ENCODE data around the gene MYCBP2. TPM values are rescaled to one million over a fixed set of nuclear protein-coding genes. Genes with fewer than 3 reads are reported as not detected.
"Not testable (repeated sequence)": the region's sequence is repeated elsewhere in the genome, so short reads cannot be mapped to it uniquely, and the experiment has no call there.

Gene MYCBP2
- total and polyA plus RNA-seq, 4 donors: 12.1 to 86.4 (median 30.0) TPM

GRCh38 chr13:77013853-77014542, 312.9 kb downstream of the MYCBP2 start:
- DNase-seq (ENCODE audit: low spot score): no peak
- Histone ChIP-seq H3K4me1 (ENCODE audit: control insufficient read depth in 4 of 4, insufficient read depth in 4 of 4, low read length in 3 of 4) (peaks cover 0 to under 1% (median 0%) of the 10 kb centered on the region in 4 donors), H3K27me3 (ENCODE audit: control insufficient read depth in 4 of 4, insufficient read depth in 4 of 4, low read length in 3 of 4) (no peaks in the 10 kb centered on the region), H3K9ac (ENCODE audit: low read depth in 1 of 2, low read length in 2 of 2) (no peak overlapping the region), H3K4me3 (ENCODE audit: low read depth in 1 of 3, low read length in 3 of 3) (no peak overlapping the region), H3K36me3 (ENCODE audit: control insufficient read depth in 4 of 4, insufficient read depth in 3 of 4, low read depth in 1 of 4, low read length in 3 of 4) (peaks cover 5 to 64% (median 52%) of the 10 kb centered on the region in 4 donors), H3K9me3 (ENCODE audit: control insufficient read depth in 4 of 4, low read length in 3 of 4) (no peaks in the 10 kb centered on the region), H3K27ac (ENCODE audit: low read depth in 1 of 2, low read length in 2 of 2) (no peak overlapping the region)
- TF ChIP-seq RAD21 (IDR thresholded peaks at IDR 0.05) (no peak), TAF1 (conservative IDR thresholded peaks at IDR 0.05) (no peak)
- 75% methylated on average over 2 of the region's 2 CpGs for WGBS

- H3K36me3 ChIP-seq (ENCODE audit: control insufficient read depth in 4 of 4, insufficient read depth in 3 of 4, low read depth in 1 of 4, low read length in 3 of 4): peaks cover 7 to 51% (median 41%) of the 10 kb centered on the region in 4 donors
- not testable (repeated sequence) for H3K9ac ChIP-seq (ENCODE audit: low read depth in 1 of 2, low read length in 2 of 2); H3K27me3 ChIP-seq (ENCODE audit: control insufficient read depth in 4 of 4, insufficient read depth in 4 of 4, low read length in 3 of 4); H3K4me1 ChIP-seq (ENCODE audit: control insufficient read depth in 4 of 4, insufficient read depth in 4 of 4, low read length in 3 of 4); DNase-seq (ENCODE audit: low spot score); H3K27ac ChIP-seq (ENCODE audit: low read depth in 1 of 2, low read length in 2 of 2); H3K9me3 ChIP-seq (ENCODE audit: control insufficient read depth in 4 of 4, low read length in 3 of 4); H3K4me3 ChIP-seq (ENCODE audit: low read depth in 1 of 3, low read length in 3 of 3)
- WGBS: 80% methylated on average over 5 of the region's 5 CpGs
Observed at GRCh38 chr13:77009719-77010118, 317.2 kb downstream of the MYCBP2 start.

- Histone ChIP-seq H3K9ac (ENCODE audit: low read depth in 1 of 2, low read length in 2 of 2) (no peak overlapping the region), H3K4me3 (ENCODE audit: low read depth in 1 of 3, low read length in 3 of 3) (no peak overlapping the region), H3K27ac (ENCODE audit: low read depth in 1 of 2, low read length in 2 of 2) (no peak overlapping the region), H3K27me3 (ENCODE audit: control insufficient read depth in 4 of 4, insufficient read depth in 4 of 4, low read length in 3 of 4) (no peaks in the 10 kb centered on the region), H3K36me3 (ENCODE audit: control insufficient read depth in 4 of 4, insufficient read depth in 3 of 4, low read depth in 1 of 4, low read length in 3 of 4) (peaks cover 5 to 44% (median 34%) of the 10 kb centered on the region in 4 donors), H3K9me3 (ENCODE audit: control insufficient read depth in 4 of 4, low read length in 3 of 4) (no peaks in the 10 kb centered on the region), H3K4me1 (ENCODE audit: control insufficient read depth in 4 of 4, insufficient read depth in 4 of 4, low read length in 3 of 4) (no peaks in the 10 kb centered on the region)
- WGBS: 96% methylated on average over 2 of the region's 2 CpGs
- TF ChIP-seq GABPA (IDR thresholded peaks at IDR 0.05 in 1 of 2, conservative IDR thresholded peaks at IDR 0.05 in 1 of 2) (no peak), FOXA2 (IDR thresholded peaks at IDR 0.05) (no peak), YY1 (IDR thresholded peaks at IDR 0.05) (no peak), ATF3 (IDR thresholded peaks at IDR 0.05) (no peak), EGR1 (IDR thresholded peaks at IDR 0.05; ENCODE audit: low read depth in 2 of 2) (no peak), NR2F2 (IDR thresholded peaks at IDR 0.05) (no peak), JUND (IDR thresholded peaks at IDR 0.05) (no peak), HNF4A (conservative IDR thresholded peaks at IDR 0.05) (no peak), SP1 (IDR thresholded peaks at IDR 0.05) (no peak), RXRA (IDR thresholded peaks at IDR 0.05) (no peak), REST (IDR thresholded peaks at IDR 0.05) (no peak), MAX (IDR thresholded peaks at IDR 0.05) (no peak)
- no peak for DNase-seq (ENCODE audit: low spot score)
Observed at GRCh38 chr13:77009011-77009410, 317.9 kb downstream of the MYCBP2 start.

GRCh38 chr13:77008337-77008736, 318.6 kb downstream of the MYCBP2 start:
- H3K4me3 ChIP-seq (ENCODE audit: low read depth in 1 of 3, low read length in 3 of 3); H3K27me3 ChIP-seq (ENCODE audit: control insufficient read depth in 4 of 4, insufficient read depth in 4 of 4, low read length in 3 of 4); H3K9me3 ChIP-seq (ENCODE audit: control insufficient read depth in 4 of 4, low read length in 3 of 4); H3K4me1 ChIP-seq (ENCODE audit: control insufficient read depth in 4 of 4, insufficient read depth in 4 of 4, low read length in 3 of 4); H3K9ac ChIP-seq (ENCODE audit: low read depth in 1 of 2, low read length in 2 of 2); DNase-seq (ENCODE audit: low spot score); H3K27ac ChIP-seq (ENCODE audit: low read depth in 1 of 2, low read length in 2 of 2): not testable (repeated sequence)
- WGBS: 92% methylated on average over 4 of the region's 4 CpGs
- H3K36me3 ChIP-seq (ENCODE audit: control insufficient read depth in 4 of 4, insufficient read depth in 3 of 4, low read depth in 1 of 4, low read length in 3 of 4): peaks cover 4 to 37% (median 27%) of the 10 kb centered on the region in 4 donors

Measured in liver (tissue), 9 donors.